ENCODE measurements around the gene DAD1. TPM values are rescaled to one million over a fixed set of nuclear protein-coding genes. Genes with fewer than 3 reads are reported as not detected.
A peak's percentile ranks its signal among the peaks of the same experiment; 100 is the strongest.
"Not testable (repeated sequence)": the region's sequence is repeated elsewhere in the genome, so short reads cannot be mapped to it uniquely, and the experiment has no call there.

The DAD1 gene
- total RNA-seq, 1 donor from 2014 or later: 163 TPM

- peak; percentile 92 for ATAC-seq
Measured at GRCh38 chr14:22598099-22598895, 9.3 kb upstream of the DAD1 start, which contains the start of gene ABHD4. Gene ABHD4 (plus strand): TSS chr14:22598300. CDS start chr14:22598307, 7 bp downstream.

GRCh38 chr14:22597771-22598098 lies 8.7 kb upstream of the DAD1 start:
- no peak for ATAC-seq

- no peak for ATAC-seq
Measured at GRCh38 chr14:22597265-22597664, 8.2 kb upstream of the DAD1 start.

GRCh38 chr14:22596354-22596879 lies 7.4 kb upstream of the DAD1 start:
- ATAC-seq: no peak

- ATAC-seq: no peak
Measured at GRCh38 chr14:22594156-22594716, 5.2 kb upstream of the DAD1 start.

GRCh38 chr14:22593601-22594000 lies 4.6 kb upstream of the DAD1 start:
- no peak for ATAC-seq

GRCh38 chr14:22593189-22593588 lies 4.2 kb upstream of the DAD1 start:
- no peak for ATAC-seq

GRCh38 chr14:22588526-22589095 lies 413 bp downstream of the DAD1 start:
- no peak for ATAC-seq

GRCh38 chr14:22587677-22588422 lies 1.2 kb downstream of the DAD1 start:
- not testable (repeated sequence) for ATAC-seq

- no peak for ATAC-seq
Measured at GRCh38 chr14:22587247-22587646, 1.8 kb downstream of the DAD1 start.

GRCh38 chr14:22583994-22584393 lies 5.0 kb downstream of the DAD1 start:
- no peak for ATAC-seq

GRCh38 chr14:22580625-22581024 lies 8.4 kb downstream of the DAD1 start:
- ATAC-seq: no peak

- no peak for ATAC-seq
Measured at GRCh38 chr14:22579881-22580280, 9.1 kb downstream of the DAD1 start.

- ATAC-seq: no peak
Measured at GRCh38 chr14:22579236-22579635, 9.8 kb downstream of the DAD1 start.

- ATAC-seq: no peak
Measured at GRCh38 chr14:22577334-22577908, 11.6 kb downstream of the DAD1 start.

- no peak for ATAC-seq
Measured at GRCh38 chr14:22573804-22574203, 15.2 kb downstream of the DAD1 start.

- ATAC-seq: no peak
Measured at GRCh38 chr14:22572562-22573058, 16.4 kb downstream of the DAD1 start.

- ATAC-seq: peak; percentile 86
Measured at GRCh38 chr14:22570132-22570949, 18.7 kb downstream of the DAD1 start.

- ATAC-seq: no peak
Measured at GRCh38 chr14:22569737-22570131, 19.3 kb downstream of the DAD1 start.

GRCh38 chr14:22569106-22569736 lies 19.8 kb downstream of the DAD1 start:
- no peak for ATAC-seq

GRCh38 chr14:22567437-22567836 lies 21.6 kb downstream of the DAD1 start:
- ATAC-seq: no peak
